ENCODE results near the gene VSIG8.

Gene VSIG8

DNA sequence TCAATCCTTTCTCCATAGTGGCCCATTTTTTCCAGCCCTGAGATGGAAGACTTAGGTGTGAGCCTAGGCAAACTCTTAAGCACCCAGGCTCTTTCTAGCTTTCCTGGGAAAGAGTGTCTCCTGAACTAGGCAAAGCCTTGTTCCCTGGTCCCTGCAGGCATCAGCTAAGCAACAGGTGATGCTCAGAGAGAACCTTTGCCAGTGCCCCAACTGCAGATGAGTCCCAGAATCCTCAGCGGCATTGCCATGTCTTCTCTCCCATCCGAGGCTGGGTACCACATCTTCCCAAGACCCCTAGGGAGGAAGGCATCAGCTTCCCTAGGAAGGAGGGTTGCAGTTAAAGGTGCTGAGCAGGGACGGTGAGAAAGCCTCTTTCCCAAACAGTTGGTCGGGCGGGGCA lies 8.2 kb upstream of the VSIG8 start:
- Histone ChIP-seq H3K4me3 (ENCODE audit: low read length) (no peak overlapping the region), H3F3A (ENCODE audit: insufficient read depth, low read length) (peaks cover 18% of the 10 kb centered on the region), H3K9me3 (replicated peaks; ENCODE audit: insufficient read depth, low read length) (no peaks in the 10 kb centered on the region), H3K9ac (ENCODE audit: low read length) (no peak overlapping the region), H3K27ac (ENCODE audit: low read length) (no peak overlapping the region), H3K4me2 (ENCODE audit: low read depth, low read length) (no peak overlapping the region), H2AFZ (ENCODE audit: low read length) (no peak overlapping the region), H3K36me3 (replicated peaks; ENCODE audit: insufficient read depth, low read length) (no peaks in the 10 kb centered on the region), H4K20me1 (ENCODE audit: insufficient read depth, low read length) (no peaks in the 10 kb centered on the region), H3K9me2 (replicated peaks; ENCODE audit: insufficient read depth, low read length) (no peaks in the 10 kb centered on the region), H3K79me2 (ENCODE audit: low read length) (no peaks in the 10 kb centered on the region), H3K27me3 (replicated peaks; ENCODE audit: insufficient read depth, low read length) (no peaks in the 10 kb centered on the region), H3K4me1 (ENCODE audit: low read length) (peaks cover 23% of the 10 kb centered on the region)
- TF ChIP-seq, protein P1, sequence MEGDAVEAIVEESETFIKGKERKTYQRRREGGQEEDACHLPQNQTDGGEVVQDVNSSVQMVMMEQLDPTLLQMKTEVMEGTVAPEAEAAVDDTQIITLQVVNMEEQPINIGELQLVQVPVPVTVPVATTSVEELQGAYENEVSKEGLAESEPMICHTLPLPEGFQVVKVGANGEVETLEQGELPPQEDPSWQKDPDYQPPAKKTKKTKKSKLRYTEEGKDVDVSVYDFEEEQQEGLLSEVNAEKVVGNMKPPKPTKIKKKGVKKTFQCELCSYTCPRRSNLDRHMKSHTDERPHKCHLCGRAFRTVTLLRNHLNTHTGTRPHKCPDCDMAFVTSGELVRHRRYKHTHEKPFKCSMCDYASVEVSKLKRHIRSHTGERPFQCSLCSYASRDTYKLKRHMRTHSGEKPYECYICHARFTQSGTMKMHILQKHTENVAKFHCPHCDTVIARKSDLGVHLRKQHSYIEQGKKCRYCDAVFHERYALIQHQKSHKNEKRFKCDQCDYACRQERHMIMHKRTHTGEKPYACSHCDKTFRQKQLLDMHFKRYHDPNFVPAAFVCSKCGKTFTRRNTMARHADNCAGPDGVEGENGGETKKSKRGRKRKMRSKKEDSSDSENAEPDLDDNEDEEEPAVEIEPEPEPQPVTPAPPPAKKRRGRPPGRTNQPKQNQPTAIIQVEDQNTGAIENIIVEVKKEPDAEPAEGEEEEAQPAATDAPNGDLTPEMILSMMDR (IDR thresholded peaks at IDR 0.05; ENCODE audit: low read length): no peak
- no peak for TF ChIP-seq EZH2phosphoT487 (IDR thresholded peaks at IDR 0.05; ENCODE audit: low read length)
- TF ChIP-seq EZH2 (optimal IDR thresholded peaks at IDR 0.05; ENCODE audit: low read depth, low read length): no peak
- DNase-seq: no peak

DNA sequence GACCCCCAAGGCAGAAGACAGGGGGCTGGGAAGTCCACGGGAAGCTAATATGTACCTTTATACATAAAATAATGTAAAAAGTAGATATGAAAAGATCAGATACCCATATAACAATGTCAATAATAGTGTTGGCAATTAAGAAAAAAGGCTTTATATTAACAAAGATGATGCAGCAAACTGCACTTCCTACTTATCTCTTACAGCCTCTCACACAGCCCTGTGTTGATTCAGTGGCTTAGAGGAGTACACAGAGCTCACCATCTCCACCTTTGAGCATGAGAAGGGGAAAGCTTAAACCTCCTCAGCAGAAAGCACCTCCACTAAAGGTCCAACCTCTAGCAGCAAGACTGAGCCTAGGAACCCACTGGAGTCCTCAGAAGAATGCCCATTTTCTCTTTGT lies 7.2 kb upstream of the VSIG8 start:
- Histone ChIP-seq H3K27ac (ENCODE audit: low read length) (peak overlapping the region; percentile 79; the same call in 1 of the 2 replicates), H2AFZ (ENCODE audit: low read length) (peak overlapping the region; percentile 64), H3K79me2 (ENCODE audit: low read length) (no peaks in the 10 kb centered on the region), H3K4me1 (ENCODE audit: low read length) (peaks cover 23% of the 10 kb centered on the region), H3K27me3 (replicated peaks; ENCODE audit: insufficient read depth, low read length) (no peaks in the 10 kb centered on the region), H3K4me3 (ENCODE audit: low read length) (no peak overlapping the region), H4K20me1 (ENCODE audit: insufficient read depth, low read length) (no peaks in the 10 kb centered on the region), H3K9me3 (replicated peaks; ENCODE audit: insufficient read depth, low read length) (no peaks in the 10 kb centered on the region), H3K36me3 (replicated peaks; ENCODE audit: insufficient read depth, low read length) (no peaks in the 10 kb centered on the region), H3K9ac (ENCODE audit: low read length) (peak overlapping the region; percentile 34; the same call in 1 of the 2 replicates), H3F3A (ENCODE audit: insufficient read depth, low read length) (peaks cover 18% of the 10 kb centered on the region), H3K9me2 (replicated peaks; ENCODE audit: insufficient read depth, low read length) (no peaks in the 10 kb centered on the region), H3K4me2 (ENCODE audit: low read depth, low read length) (peak overlapping the region; percentile 61; the same call in 1 of the 2 replicates)
- peak; percentile 26 for DNase-seq
- no peak for TF ChIP-seq EZH2phosphoT487 (IDR thresholded peaks at IDR 0.05; ENCODE audit: low read length)

DNA sequence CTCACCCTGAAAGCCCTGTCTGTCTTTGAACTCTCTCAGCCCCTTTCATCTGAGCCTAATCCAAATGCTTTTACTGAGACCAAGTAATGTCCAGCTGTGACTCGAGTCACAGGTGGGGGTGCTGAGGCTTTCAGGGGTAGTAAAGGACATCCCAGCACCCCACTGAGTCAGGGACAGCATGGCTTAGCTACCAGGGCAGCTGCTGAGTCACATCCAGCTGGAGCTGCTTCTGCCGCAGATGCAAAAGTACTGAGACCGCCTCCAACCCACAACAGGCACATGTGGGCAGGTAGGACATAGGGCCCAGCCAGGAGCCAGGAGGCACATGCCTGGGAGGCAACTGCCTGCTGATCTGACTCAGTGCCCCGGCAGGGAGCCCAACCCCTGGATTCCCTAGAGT lies 6.7 kb upstream of the VSIG8 start:
- Histone ChIP-seq H2AFZ (ENCODE audit: low read length) (peak overlapping the region; percentile 64), H3K9me3 (replicated peaks; ENCODE audit: insufficient read depth, low read length) (no peaks in the 10 kb centered on the region), H3K9ac (ENCODE audit: low read length) (peak overlapping the region; percentile 34), H3K79me2 (ENCODE audit: low read length) (no peaks in the 10 kb centered on the region), H3K27ac (ENCODE audit: low read length) (peak overlapping the region; percentile 79), H3K27me3 (replicated peaks; ENCODE audit: insufficient read depth, low read length) (no peaks in the 10 kb centered on the region), H3K4me2 (ENCODE audit: low read depth, low read length) (peak overlapping the region; percentile 61), H4K20me1 (ENCODE audit: insufficient read depth, low read length) (no peaks in the 10 kb centered on the region), H3K36me3 (replicated peaks; ENCODE audit: insufficient read depth, low read length) (no peaks in the 10 kb centered on the region), H3K9me2 (replicated peaks; ENCODE audit: insufficient read depth, low read length) (no peaks in the 10 kb centered on the region), H3K4me1 (ENCODE audit: low read length) (peaks cover 23% of the 10 kb centered on the region), H3K4me3 (ENCODE audit: low read length) (no peak overlapping the region; the same call in 1 of the 2 replicates), H3F3A (ENCODE audit: insufficient read depth, low read length) (peaks cover 18% of the 10 kb centered on the region)
- peak; percentile 95 for DNase-seq
- TF ChIP-seq, protein P1 (IDR thresholded peaks at IDR 0.05; ENCODE audit: low read length): no peak
- TF ChIP-seq EZH2 (optimal IDR thresholded peaks at IDR 0.05; ENCODE audit: low read depth, low read length) (no peak), EZH2phosphoT487 (IDR thresholded peaks at IDR 0.05; ENCODE audit: low read length) (no peak)

DNA sequence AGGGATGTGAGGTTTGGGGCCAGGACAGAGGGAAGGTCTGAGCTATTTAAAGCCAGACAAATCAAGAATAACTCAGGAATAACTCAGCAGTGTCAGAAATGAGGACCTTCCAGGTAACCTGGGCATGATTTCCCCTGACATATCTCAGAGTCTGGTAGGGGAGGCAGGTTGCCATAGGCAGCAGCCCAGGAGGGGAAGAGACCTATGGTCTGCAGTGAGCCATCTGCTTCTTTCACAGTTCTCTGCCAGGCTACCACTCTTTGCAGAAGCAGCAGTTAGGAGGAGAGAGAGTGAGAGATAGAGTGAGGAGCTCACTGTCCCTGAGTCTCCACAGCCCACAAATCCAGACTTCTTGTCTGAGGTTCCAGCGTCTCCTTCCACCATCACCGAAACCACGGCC lies 6.3 kb upstream of the VSIG8 start:
- Histone ChIP-seq H3K9me2 (replicated peaks; ENCODE audit: insufficient read depth, low read length) (no peaks in the 10 kb centered on the region), H3K4me1 (ENCODE audit: low read length) (peaks cover 23% of the 10 kb centered on the region), H3K79me2 (ENCODE audit: low read length) (no peaks in the 10 kb centered on the region), H3K36me3 (replicated peaks; ENCODE audit: insufficient read depth, low read length) (no peaks in the 10 kb centered on the region), H4K20me1 (ENCODE audit: insufficient read depth, low read length) (no peaks in the 10 kb centered on the region), H3K4me3 (ENCODE audit: low read length) (no peak overlapping the region; the same call in 1 of the 2 replicates), H3K27me3 (replicated peaks; ENCODE audit: insufficient read depth, low read length) (no peaks in the 10 kb centered on the region), H3F3A (ENCODE audit: insufficient read depth, low read length) (peaks cover 18% of the 10 kb centered on the region), H3K9ac (ENCODE audit: low read length) (peak overlapping the region; percentile 34), H3K4me2 (ENCODE audit: low read depth, low read length) (peak overlapping the region; percentile 61), H3K27ac (ENCODE audit: low read length) (peak overlapping the region; percentile 79), H2AFZ (ENCODE audit: low read length) (peak overlapping the region; percentile 64), H3K9me3 (replicated peaks; ENCODE audit: insufficient read depth, low read length) (no peaks in the 10 kb centered on the region)
- peak; percentile 68 for DNase-seq
- TF ChIP-seq EZH2 (optimal IDR thresholded peaks at IDR 0.05; ENCODE audit: low read depth, low read length) (no peak), EZH2phosphoT487 (IDR thresholded peaks at IDR 0.05; ENCODE audit: low read length) (no peak)
- TF ChIP-seq, protein P1 (IDR thresholded peaks at IDR 0.05; ENCODE audit: low read length): no peak

Measured in MM.1S (cell line).